GM15510 (cell line): ENCODE measurements around the gene MYO15B.

Experiments used
- POLR2A ChIP-seq: IDR thresholded peaks from 3 replicates; pipeline ENCODE4 v1.6.1; 2011; ENCODE audit warnings: borderline replicate concordance; ENCODE audit not compliant: insufficient read length; ENCODE audit errors: extremely low read depth

The MYO15B gene

GRCh38 chr17:75632863-75633485 is 45.4 kb downstream of the MYO15B start, which contains the start of gene SMIM5:
Gene SMIM5 (plus strand): TSS chr17:75633434. CDS start chr17:75640202, 6,768 bp downstream.
- no peak for TF ChIP-seq POLR2A

- no peak for TF ChIP-seq POLR2A
These were observed 46.1 kb downstream of the MYO15B start for GRCh38 chr17:75633486-75634375.

GRCh38 chr17:75634376-75634740 is 46.8 kb downstream of the MYO15B start:
- TF ChIP-seq POLR2A, result no peak

DNA sequence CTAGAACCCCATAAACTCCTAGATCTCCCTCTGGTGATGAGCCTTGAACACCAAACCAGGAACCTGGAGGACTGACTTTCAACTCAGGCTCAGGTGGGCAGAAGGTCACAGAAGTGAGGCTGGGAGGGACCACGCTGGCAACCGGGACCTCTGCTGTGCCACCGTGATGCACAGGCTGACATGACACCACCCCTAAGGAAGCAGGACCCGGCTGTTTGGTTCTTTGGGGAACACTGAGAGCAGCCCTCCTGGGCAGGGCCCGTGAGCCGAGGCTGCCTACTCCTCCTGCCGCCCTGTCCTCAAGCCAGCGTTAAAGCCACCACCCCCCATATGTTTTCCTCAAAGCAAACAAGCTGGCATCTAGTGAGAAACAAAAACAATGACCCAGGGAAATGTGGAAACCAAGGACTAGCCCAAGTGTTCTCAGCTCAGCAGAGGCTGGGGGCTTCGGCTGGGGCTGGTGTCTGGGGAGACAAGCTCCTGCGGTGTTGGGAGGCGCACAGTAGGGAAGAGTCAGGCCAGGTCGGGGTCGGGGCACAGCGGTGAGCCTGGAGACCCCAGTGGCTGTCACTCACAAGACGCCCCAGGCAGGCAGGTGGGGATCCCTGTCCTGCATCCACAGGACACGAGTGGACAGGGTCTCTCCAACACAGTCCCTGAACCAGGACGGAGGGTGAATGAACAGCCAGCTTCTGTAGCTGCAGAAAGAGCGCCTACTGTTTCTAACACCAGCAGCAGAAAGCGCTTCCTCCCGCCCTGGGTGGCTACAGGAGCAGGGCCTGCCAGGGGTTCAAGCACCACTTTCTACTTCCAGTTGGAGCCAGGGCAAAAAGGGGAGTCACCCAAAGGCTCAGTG is 47.4 kb downstream of the MYO15B start:
- no peak for TF ChIP-seq POLR2A

DNA sequence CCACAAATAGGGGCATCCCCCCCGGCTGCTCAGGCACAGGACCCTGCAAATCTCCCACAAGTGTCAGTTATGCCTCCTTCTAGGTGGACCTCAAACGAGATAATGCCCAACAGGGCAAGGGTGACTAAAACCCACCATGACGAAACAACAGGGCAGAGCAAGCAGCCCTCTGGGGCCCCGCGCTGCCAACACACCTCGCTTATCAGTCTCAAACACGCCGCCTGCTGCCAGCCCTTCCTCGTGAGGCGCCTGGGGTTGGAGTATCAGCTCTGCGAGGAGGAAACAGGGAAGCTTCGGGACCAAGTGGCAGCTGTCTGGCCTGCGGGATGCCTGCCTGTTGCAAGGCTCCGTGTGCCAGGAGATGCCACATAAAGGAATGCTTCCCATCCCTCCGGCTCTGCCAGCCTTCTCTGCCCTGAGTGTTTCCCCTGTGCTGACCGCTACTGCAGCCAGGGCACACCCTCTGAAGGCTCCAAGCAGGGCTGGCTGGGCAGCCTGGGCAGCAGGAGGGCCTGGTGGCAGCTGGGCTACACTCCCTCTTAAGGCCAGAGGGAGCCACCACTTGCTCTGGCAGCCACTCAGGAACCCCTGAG is 48.1 kb downstream of the MYO15B start:
- TF ChIP-seq POLR2A, result no peak

GRCh38 chr17:75636381-75637142 is 49.0 kb downstream of the MYO15B start:
- TF ChIP-seq POLR2A, result no peak

GRCh38 chr17:75637143-75637538 is 49.5 kb downstream of the MYO15B start:
- TF ChIP-seq POLR2A, result no peak

GRCh38 chr17:75637551-75637950 is 50.0 kb downstream of the MYO15B start:
- TF ChIP-seq POLR2A, result no peak

DNA sequence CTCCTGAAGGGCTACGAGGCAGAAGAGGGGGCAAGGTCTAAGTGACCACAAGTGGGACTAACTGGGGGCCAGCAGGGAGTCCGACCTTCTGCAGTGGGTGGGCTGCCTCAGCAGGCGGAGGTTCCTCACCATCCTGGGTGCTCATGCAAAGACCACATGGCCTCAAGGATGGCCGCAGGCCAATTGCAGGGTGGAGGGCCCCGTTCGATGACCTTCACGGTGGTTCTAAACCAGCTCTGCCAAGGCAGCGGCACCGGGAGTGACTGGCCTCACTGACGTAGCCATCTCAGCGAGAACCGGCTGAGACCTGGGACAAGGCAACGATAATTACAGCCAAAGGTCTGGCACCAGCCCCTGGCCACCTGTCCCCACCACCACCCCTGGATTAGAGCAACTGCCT is 51.3 kb downstream of the MYO15B start:
- TF ChIP-seq POLR2A, result no peak

DNA sequence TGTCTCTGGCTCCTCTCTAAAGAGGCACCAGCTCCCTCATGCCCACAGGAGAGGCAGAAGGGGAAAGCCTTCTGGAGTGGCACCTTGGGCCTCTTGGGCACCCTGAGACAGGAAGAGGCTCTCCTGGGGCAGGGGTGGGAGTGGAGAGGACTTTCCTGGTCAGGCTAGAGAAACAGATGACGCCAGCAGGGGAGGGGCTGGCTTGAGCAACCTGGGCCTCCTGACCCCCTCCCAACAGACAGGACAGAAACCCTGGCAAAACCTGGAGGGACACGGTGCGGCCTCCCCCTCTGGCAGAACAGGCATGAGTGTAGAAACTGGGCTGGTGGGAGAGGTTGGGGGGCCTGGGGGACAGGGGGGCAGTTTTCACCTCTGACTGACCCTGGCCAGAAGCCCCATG is 51.7 kb downstream of the MYO15B start:
- TF ChIP-seq POLR2A, result no peak

- no peak for TF ChIP-seq POLR2A
These were observed 52.4 kb downstream of the MYO15B start for GRCh38 chr17:75639771-75640555.

DNA sequence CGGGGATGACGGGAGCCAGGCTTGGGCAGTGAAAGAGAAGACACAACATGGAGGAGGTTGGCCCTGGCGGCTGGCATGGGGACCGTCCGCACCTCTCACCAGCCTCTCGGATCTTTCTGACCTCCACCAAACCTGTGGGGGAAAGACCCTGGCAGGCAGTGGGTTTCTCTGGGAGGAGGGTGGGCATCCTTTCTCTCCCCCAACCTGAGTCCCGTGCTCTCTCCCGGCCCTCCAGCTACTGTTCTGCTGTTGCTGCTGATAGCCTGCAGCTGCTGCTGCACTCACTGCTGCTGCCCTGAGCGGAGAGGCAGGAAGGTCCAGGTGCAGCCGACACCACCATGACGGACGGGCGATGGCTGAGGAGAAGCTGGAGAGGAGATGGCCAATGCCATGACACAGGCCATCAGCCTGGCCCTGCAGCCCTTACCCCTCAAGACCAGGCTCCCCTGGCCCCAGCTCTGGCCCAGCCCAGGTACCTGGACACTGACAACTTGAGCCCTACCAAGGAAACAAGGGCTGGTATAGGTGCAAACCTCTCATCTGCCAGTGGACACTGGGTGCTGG is 53.0 kb downstream of the MYO15B start:
- no peak for TF ChIP-seq POLR2A

- no peak for TF ChIP-seq POLR2A
These were observed 53.7 kb downstream of the MYO15B start for GRCh38 chr17:75641343-75641742.

DNA sequence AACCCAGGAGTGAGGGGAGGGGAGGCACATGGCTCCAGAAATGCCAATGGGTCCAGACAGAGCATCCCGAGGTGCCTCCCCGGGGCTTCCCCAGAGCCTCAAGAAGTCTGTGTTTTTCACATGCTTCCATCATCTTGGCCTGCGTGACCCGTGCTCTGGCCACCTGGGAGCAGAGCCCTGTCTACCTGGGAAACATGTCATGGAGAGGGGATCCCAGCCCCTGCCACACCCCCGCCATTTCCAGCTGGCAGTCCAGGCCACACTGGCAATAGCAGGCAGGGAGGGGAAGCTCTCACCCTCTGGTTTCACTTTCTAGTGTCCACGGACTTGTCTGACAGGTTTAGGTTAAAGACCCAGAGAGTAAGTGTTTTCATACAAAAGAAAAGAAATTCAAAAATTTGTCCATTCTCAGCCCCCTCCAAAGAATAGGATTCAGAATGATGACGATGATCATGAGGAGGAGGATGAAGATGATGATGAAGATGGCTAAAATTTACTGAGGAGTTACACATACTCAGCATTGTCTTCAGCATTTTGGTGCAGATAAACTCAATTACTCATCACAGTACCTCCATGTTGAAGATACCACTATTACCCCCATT is 54.7 kb downstream of the MYO15B start:
- TF ChIP-seq POLR2A, result no peak
